ENCODE data around the gene BBX. TPM values are rescaled to one million over a fixed set of nuclear protein-coding genes. Genes with fewer than 3 reads are reported as not detected.
"Not testable (repeated sequence)": the region's sequence is repeated elsewhere in the genome, so short reads cannot be mapped to it uniquely, and the experiment has no call there.

The BBX gene
- total RNA-seq, 1 donor from 2014 or later = 53.5 TPM

DNA sequence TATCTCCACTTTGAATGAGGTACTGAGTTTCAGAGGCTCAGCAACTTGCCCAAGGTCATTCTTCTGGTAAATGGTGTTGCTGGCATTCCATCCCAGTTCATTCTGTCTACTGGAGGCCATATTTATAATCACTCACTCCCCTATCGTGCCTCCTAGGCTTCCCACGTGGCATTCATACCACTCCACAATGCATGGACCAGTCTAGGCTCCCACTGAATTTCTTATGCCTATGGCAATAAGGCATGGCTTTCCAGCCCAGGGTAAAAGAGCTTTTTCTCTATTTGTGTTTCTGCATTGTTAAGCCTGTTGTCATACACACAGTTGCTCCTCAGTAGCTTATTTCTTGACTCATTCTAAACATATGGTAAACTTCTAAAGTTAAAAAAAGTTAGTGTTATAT, 19.9 kb downstream of the BBX start:
- no peak for DNase-seq (ENCODE audit: low read depth, low spot score)

DNA sequence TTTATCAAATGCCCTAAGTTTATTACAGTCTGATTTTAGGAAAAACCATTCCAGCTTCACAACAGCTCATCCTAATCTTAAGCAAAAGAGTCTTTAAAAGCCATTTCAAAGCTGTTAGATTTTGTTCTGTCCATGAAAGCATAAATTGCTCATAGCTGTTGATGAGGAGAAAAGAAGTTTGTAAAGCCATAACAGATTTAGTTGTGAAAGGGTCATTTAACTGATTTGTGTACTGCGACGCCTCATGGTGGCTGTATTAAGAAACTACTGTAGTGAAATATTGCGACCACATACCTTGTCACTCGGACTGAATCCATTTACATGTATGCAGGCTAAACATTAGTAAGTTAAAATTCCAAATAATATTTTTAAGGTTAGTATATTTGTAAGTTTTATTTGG, 20.9 kb downstream of the BBX start:
- no peak for DNase-seq (ENCODE audit: low read depth, low spot score)

DNA sequence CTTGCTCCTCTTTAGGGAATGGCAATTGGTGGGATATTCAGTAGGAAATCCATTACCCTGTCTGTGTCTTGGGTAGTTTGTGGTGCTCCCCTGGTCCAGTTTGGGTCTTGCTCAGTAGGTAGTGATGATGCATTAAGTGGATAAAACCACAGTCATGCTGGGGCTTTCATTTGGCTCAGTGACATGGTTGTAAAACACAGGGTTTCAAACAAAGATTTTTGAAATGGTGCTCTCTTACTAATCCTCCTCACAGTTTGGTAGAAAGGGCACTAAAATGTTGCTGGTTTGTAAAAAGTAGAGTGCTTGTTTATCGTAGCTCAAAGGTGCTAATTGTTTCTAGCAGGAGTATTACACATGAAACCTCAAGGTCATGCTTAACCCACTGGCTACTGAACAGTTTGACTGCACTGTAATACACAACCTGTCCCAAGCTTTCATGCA, 22.9 kb downstream of the BBX start:
- no peak for DNase-seq (ENCODE audit: low read depth, low spot score)

DNA sequence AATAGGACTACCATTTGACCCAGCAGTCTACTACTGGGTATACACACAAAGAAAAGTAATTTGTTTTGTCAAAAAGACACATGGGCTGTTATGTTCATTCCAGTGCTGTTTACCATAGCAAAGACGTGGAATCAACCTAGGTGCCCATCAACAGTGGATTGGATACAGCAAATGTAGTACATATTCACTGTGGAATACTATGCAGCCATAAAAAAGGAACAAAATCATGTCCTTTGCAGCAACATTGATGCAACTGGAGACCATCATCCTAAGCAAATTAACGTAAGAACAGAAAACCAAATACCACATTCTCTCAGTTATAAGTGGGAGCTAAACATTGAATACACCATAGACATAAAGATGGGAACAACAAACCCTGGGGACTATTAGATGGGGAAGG, 25.8 kb downstream of the BBX start:
- no peak for DNase-seq (ENCODE audit: low read depth, low spot score)

DNA sequence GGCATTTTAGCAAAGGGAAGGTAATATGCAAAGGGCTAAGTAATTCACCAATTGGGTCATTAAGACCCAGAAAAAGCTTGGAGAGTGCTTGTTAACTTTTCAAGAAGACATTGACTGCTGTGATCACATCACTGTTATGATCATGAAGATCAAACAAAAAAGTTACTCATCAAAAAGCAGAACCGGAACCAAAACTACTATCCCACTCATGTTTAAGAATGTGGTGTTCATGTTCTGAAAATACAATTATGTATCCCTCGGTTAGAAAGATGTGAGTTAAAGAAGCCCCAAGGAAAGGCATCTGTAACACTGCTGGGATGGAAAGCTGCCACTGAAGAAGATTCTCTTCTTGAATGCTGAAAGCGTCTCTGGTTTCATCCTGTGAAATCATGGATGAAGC, 32.6 kb downstream of the BBX start:
- no peak for DNase-seq (ENCODE audit: low read depth, low spot score)

DNA sequence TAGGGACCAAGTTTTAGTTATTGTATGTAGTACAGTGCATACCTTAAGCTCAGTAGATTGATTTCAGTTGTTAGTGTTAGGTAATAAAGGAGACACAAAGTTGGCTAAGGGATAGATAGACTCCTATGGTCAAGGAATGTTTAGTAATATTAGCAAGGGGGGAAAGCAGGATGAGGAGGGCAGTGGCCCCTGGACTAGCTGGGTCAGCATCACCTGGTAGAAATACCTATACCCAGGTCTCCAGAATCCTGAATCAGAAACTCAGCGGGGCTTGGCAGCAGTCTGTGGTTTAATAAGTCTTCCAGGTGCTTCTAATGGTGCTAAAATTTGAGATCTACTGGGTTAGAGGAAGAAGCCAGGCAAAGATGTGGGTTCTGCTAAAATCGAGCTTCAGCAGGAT, 35.0 kb downstream of the BBX start:
- DNase-seq (ENCODE audit: low read depth, low spot score) = no peak

DNA sequence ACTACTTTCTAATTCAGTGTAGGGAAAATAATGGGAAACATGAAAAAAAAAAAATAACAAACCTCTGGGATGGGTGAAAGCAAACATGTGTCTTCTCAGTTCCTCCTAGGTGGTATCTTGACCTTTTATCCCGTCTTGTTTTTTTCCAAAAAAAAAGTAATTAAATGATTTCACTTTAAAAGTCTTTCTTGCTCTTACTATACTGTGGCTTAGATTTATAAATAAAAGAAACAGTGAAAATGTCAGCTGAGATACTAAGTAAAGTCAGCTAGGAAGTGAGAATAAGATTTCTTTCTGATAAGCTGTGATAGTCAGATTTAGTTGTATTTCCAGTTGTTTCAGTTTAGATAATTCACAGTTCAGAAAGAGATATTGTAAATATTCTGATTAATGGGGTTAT, 37.4 kb downstream of the BBX start:
- DNase-seq (ENCODE audit: low read depth, low spot score) = no peak

DNA sequence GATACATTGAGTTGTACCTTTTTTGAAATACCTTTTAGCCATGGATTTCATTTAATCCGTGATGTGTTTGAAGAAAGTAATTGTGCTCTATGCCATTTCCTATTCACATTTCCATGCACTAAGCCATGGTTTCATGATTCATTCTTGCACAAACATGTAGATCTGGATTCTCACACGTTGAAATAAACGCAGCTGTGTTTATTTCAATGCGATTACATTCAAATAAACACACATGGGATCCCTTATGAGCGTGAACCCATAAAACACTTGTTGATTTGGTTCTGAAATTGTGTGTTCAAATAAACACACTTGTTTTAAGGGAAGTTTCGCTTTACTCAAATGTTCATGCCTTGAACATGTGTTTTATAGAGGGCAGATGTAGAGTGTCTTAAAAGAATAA, 39.2 kb downstream of the BBX start:
- DNase-seq (ENCODE audit: low read depth, low spot score) = no peak

DNA sequence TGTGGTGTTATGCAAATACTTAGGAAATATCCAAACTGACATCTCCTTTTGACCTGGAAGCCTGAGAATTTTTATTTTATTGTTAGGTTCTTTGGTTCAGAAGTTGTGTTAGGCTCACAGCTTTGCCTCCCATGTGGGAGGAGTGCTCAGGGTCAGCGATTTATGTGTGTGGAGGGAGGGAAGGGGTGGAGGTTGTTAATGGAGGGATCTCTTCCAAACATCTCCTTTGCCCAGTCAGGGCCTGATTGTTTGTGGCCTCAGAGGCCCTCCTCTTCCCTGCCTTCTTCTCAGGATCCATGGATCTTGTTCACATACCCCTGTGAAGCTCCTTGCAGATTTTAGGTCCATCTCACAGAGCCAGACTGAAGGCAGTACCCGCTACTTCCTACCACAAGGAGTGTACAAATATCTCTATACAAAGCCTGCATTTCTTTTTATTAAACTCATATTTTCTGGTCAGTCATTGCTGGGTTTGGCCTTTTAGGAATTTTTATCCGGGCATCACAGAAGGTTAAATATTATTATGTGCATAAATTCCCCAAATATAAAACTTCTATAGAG, 40.3 kb downstream of the BBX start:
- no peak for DNase-seq (ENCODE audit: low read depth, low spot score)

DNA sequence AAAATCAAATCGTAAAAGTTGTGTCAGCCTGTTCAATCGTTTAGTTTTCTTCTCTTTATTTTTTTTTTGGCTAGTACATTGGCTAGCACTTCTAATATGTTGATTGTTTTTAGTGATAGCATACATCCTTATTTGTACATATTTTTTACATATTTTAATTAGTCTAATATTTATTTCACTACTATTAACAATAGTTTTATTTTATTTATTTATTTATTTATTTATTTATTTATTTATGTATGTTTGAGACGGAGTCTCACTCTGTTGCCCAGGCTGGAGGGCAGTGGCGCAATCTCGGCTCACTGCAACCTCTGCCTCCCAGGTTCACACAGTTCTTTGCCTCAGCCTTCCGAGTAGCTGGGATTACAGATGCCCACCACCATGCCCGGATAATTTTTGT, 42.5 kb downstream of the BBX start:
- not testable (repeated sequence) for DNase-seq (ENCODE audit: low read depth, low spot score)

DNA sequence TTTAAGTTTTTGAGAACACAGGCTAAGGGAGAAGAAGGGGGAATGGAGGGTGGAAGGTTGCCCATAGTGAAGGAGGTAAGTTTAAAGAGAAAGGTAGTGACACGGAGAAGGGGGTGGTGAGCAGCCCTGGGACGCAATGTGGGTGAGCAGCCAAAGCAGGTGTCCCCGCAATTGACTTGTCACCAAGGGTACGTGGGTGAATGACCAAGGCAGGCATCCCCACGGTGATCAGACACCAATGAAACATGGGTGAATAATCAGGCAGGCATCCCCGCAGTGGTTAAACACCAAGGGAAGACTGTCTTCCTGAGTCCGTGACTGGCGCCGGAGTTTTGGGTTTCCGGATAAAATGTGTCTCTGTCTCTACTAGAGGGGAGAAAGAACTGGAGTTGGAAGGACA, 48.3 kb downstream of the BBX start:
- DNase-seq (ENCODE audit: low read depth, low spot score) = not testable (repeated sequence)

DNA sequence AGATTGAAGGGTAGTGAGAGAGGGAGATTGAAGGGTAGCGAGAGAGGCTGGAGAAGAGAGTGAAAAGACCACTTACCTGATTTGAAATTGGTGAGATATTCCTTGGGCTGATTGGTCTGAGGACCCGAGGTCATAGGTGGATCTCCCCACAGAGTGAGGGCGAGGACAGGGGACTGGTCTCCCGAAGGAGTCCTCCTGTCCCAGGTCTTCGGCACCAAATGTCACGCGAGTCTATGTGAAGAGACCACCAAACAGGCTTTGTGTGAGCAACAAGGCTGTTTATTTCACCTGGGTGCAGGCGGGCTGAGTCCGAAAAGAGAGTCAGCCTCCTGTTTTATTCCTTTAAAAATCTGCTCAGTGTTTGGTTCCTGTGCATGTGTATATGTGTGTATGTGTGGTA, 48.7 kb downstream of the BBX start:
- not testable (repeated sequence) for DNase-seq (ENCODE audit: low read depth, low spot score)

DNA sequence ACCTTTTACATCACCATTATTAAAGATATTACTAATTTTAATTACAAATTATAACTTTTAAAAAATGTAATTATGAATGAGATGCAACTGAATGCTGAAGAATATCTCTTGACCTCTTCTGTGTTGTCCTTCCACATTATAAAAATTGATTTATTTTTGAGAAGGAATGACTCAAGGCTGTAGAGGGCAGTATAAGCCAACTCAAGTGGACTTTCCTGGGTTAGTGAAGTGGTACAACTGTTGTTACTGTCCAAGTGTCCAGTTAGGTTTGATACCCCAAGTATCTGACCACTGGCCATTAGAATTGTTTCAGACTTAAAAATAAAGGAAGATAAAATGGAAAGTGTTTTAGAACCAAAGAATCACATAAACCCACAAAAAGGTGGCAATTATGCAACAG, 51.9 kb downstream of the BBX start:
- DNase-seq (ENCODE audit: low read depth, low spot score) = no peak

DNA sequence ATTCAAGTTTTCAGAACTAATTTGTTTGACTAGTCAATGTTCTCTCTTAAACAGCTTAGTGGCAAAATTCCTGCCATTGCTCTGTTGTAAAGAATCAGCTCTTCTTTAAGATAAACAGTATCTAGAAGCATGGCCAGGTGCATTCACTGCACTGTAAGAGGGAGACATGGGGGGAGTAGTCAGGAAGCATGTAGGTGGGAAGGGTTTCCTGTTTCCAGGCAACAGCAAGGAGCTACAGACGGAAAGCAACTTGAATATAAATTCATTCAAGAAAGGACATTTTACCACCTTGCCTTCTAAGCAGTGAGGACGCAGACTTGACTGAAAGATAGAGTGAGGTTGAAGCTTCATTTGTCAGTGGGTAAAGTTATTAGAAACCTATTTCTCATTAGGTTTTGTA, 55.3 kb downstream of the BBX start:
- DNase-seq (ENCODE audit: low read depth, low spot score) = no peak

DNA sequence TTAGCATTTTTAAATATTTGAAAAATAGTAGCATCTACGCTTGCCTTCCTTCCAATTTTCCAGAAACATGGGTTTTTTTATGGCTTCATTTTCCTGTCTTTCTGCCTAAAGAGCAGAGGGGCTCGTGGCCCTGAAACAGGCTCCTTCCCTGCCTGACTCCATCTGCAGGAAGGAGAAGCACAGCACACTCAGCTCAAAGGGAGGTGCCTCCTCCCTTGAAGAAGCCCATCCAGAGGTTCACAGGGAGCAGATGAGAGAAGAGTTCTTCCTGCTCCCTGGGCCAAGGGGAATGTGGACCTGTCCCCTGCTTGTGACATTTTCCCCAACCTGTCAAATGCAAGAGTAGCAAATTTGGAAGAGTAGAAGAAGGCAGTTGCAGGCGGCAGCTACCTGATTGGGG, 55.8 kb downstream of the BBX start:
- no peak for DNase-seq (ENCODE audit: low read depth, low spot score)

DNA sequence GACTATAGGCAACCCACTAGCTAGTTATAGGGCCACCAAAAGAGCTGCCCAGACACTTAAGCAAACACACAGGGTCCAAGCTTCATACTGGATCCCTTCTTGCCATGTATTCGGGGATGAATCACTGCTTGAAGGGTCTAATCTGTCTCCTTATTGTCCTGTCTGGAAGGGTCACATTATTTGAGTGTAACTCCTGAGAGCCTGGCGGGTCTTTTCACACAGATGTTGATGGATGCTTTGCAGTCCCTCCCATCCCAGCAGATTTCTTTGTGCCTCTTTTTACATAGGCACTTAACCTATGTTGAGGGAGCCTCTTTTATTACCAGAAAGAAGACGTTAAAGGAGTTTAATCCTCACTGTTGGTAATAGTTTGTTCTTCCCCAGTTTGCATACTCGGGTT, 56.6 kb downstream of the BBX start:
- no peak for DNase-seq (ENCODE audit: low read depth, low spot score)

DNA sequence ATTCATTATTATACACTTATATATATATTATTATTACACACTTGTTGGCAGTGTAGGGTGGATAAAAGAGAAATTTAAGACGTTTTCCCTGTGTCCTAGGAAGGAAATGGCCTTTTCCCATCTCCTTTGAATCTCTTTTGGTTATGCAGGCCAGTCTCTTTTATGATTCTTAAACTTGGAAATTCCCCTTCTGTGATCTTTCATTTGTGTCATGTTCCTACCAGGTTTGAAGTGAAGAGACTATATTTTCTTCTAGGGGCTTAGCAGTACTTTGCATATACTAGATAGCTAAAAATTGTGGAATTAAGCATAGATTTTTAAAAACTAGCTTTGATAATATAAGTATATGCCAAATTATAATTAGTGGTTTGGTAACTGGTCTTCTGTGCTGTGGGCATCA, 58.5 kb downstream of the BBX start:
- no peak for DNase-seq (ENCODE audit: low read depth, low spot score)

DNA sequence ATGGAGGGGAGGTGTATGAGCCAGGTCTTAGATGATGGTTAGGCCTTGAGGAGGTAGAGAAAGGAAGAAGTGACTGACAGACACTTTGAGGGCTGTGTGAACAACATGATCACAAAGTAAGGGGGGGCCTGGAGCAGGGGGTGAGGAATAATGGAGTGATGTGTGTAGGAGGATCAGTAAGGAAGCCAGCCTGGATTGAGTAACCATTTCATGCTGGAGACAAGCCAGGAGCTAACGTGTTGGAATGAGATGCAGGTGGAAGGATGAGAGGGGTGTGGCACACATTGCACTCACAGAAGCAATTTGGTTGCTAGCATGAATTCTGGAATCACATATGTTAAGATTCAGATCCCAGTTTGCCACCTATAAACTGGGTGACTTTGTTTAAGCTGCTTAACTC, 65.5 kb downstream of the BBX start:
- DNase-seq (ENCODE audit: low read depth, low spot score) = no peak

DNA sequence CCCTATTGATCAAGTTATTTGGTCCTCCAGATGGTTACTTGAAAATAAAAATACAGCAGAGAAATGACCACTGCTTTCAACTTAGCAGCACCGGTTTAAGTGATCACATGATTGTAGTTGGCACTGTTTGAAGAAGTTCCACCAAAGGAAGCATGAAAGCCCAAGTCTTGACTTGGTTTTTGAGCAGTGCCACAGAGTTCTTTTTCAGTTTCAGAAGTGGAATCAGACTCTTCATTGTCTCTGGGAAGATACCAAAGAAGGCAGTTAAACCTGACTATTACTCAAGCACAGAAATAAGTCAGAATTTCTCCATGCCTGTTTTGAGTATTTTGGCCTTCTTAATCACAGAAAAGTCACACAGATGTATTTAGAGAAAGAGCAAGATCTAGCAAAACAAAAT, 66.7 kb downstream of the BBX start:
- DNase-seq (ENCODE audit: low read depth, low spot score) = no peak

DNA sequence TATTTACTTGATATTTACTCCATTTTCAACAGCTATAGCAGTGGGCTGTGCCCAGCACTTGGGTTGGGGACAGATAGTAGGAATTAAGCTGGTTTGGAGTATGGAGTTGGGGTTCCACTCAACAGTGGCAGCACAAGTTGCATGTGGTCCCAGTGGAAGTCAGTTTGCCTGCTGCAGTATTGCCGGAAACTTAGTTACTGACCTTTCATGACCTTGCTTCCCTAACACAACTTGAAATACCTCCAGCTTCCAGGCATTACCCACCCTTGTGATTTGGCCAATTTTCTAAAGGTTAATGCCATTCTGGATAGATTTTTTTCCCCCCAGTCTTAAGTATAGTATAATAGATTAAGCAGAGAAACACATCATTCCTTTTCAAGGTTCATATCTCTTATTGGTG, 68.0 kb downstream of the BBX start:
- DNase-seq (ENCODE audit: low read depth, low spot score) = no peak

DNA sequence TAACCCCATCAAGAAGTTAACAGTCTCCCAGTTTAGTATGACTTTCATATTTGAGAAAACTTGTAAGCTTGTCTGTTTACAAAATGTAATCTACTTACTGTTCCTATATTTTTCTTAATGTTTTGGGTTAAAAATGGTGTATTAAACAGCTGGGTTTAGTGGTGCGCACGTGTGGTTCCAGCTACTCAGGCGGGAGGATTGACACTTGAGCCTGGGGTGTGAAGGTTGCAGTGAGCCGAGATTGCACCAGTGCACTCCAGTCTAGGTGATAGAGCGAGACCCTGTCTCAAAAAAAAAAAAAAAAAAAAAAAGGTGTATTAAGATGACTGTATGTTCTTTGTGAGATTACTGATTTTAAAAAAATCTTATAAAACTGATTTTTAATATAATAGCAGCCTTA, 69.3 kb downstream of the BBX start:
- DNase-seq (ENCODE audit: low read depth, low spot score) = no peak

DNA sequence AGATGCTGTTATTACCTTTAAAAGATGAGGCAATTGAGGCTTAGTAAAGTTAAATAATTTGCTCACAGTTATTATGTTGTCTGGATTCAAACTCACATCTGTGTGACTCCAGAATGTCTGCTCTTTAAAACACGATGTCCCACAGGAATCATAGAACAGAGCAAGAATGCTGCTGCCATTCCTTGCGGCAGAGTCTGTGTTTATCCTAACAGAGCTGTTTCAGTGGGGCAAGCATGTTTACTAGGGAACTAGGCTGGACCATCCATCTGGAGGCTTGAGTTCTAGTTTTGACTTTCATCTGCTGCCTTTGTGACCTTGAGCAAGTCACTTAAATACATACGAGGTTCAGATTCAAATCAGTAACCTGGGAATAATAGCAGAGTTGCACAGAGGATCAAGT, 72.1 kb downstream of the BBX start:
- no peak for DNase-seq (ENCODE audit: low read depth, low spot score)

DNA sequence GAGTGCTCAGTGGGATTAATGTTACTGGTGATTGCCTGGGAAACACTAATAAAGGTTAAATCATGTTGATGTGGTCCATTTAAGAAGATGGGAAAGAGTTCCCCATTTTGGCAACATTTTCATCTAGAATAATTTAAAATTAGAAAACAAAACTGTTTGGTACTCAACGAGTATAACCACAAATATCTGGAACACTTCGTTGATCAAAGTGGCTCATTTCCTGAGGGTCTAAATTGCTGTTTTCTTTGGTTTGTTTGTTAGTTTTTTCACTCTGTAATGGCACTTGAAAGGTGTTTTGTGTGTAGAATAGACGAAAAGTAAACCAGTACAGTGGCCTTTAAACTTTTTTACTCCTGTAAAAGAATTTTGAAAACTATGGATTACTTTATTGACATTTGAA, 73.9 kb downstream of the BBX start:
- DNase-seq (ENCODE audit: low read depth, low spot score) = no peak

Measured in pulmonary artery endothelial cell (primary cell).